Uterine smooth muscle cell (primary cell): Measurements from ENCODE around the gene TGFB1. TPM values are rescaled to one million over a fixed set of nuclear protein-coding genes. Genes with fewer than 3 reads are reported as not detected.

Source experiments
- total RNA-seq: library from RNA; depleted of rRNA; stranded (reverse); fragments of >200 nt; gene quantifications from 2 replicates; pipeline ENCODE4 v1.2.3, GENCODE V29; 2014

TGFB1 gene
- total RNA-seq = 8.7 and 11.5 TPM in 2 replicates

GRCh38 chr19:41353466-41354342 is at the start of gene TGFB1:
TSS of gene TGFB1 (minus strand) at chr19:41353922. CDS start at chr19:41353044, 878 bp downstream.

GRCh38 chr19:41397086-41398049 is 43.6 kb upstream of the TGFB1 start, which contains the start of the genes BCKDHA and EXOSC5:
TSS of gene BCKDHA (plus strand) at chr19:41397818. CDS start at chr19:41397828, 10 bp downstream.
TSS of gene EXOSC5 (minus strand) at chr19:41397359. CDS start at chr19:41397328, 31 bp downstream.

DNA sequence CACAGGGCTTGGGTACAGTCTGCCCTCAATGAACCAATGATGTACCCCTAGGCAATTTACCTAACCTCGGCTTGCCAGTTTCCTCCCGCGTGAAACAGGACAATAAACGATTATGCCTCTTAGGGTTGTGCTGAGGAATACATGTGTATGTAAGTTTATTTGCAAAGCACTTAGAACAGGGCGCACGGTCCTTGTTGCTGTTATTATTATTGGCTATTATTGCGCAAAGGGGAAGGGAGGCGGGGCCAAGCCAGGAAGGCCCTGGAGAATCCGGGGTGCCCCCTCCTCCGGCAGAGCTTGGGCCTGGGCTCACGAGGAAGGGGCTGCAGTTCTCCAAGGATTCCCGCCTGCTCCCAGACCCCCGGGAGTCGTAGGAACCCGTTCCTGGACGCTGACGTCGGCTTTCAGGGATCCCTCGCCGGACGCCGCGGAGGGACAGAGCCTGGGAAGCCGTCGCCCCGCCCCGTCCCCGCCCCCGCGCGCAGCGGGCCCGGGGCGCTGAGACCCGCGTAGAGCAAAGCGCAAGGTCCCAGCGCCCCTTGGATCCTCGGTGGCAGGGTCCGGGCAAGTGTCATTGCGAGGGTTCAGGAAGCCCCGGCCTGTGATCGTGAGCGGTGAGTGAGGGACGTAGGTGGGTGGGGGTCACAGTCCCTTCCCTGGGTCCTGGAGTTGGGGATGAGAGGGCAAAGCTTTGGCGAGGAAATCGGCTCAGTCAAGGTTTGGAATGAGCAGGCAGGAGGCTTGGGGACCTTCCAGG is 22.7 kb upstream of the TGFB1 start, which contains the start of gene TMEM91:
TSS of gene TMEM91 (plus strand) at position 293 of the 757 bp plus-strand sequence. CDS start 1,777 bp downstream, outside the sequence.

GRCh38 chr19:41363753-41364523 is 10.2 kb upstream of the TGFB1 start, which contains the start of gene B9D2:
TSS of gene B9D2 (minus strand) at chr19:41364149. CDS start at chr19:41363519, 630 bp downstream.

GRCh38 chr19:41310033-41310831 is 43.5 kb downstream of the TGFB1 start, which contains the start of gene CCDC97:
TSS of gene CCDC97 (plus strand) at chr19:41310172. CDS start at chr19:41310311, 139 bp downstream.

Other genes starting within 250 kb of the TGFB1 start
- gene CYP2F1, start 239.5 kb downstream of the TGFB1 start, total RNA-seq = not detected in 2 replicates
- gene CYP2S1, start 160.7 kb downstream of the TGFB1 start, total RNA-seq = 0.22 and 0.25 TPM in 2 replicates
- gene AXL, start 134.7 kb downstream of the TGFB1 start, total RNA-seq = 251 and 278 TPM in 2 replicates
- 74.7 and 95.1 TPM in 2 replicates for gene HNRNPUL1, start 89.5 kb downstream of the TGFB1 start, total RNA-seq
- 5.5 and 7.2 TPM in 2 replicates for gene CCDC97, start 43.8 kb downstream of the TGFB1 start, total RNA-seq
- gene B9D2, start 10.2 kb upstream of the TGFB1 start, total RNA-seq = 4.7 and 5.9 TPM in 2 replicates
- 3.4 and 10.7 TPM in 2 replicates for gene TMEM91, start 22.6 kb upstream of the TGFB1 start, total RNA-seq
- 11.5 and 18.0 TPM in 2 replicates for gene EXOSC5, start 43.4 kb upstream of the TGFB1 start, total RNA-seq
- gene BCKDHA, start 43.9 kb upstream of the TGFB1 start, total RNA-seq = 23.6 and 26.1 TPM in 2 replicates
- gene B3GNT8, start 73.5 kb upstream of the TGFB1 start, total RNA-seq = 1.5 TPM in 2 replicates
- gene DMAC2, start 86.0 kb upstream of the TGFB1 start, total RNA-seq = 42.5 and 44.4 TPM in 2 replicates
- gene ERICH4, start 89.2 kb upstream of the TGFB1 start, total RNA-seq = not detected in 2 replicates
- not detected in 2 replicates for gene CEACAM21, start 222.2 kb upstream of the TGFB1 start, total RNA-seq